ENCODE measurements around the gene ILF2. TPM values are rescaled to one million over a fixed set of nuclear protein-coding genes. Genes with fewer than 3 reads are reported as not detected.

Gene ILF2
- total and polyA plus RNA-seq, 2 experiments from 2014 or later = 200 to 276 TPM

DNA sequence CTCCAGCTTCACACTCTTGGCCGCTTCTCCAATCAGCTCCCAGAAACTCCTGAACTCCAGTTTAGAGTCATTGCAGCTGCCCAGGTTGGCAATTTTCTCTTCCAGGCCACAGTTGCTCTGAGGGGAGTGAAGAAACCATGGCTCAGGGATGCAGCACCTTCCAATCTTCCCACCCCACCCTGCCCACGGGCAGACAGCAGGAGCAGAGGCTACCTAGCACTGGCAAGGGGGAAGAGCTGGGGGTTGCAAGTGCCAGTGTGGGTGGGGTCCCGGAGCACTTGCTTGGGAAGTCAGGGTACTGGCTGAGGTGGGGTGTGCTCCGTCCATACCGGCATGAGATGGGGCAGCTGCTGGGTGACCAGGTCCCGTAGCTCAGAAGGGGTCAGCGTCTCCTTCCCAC is 55.9 kb downstream of the ILF2 start:
- no peaks in the 10 kb centered on the region for H3K27me3 ChIP-seq
- TF ChIP-seq, protein P1, sequence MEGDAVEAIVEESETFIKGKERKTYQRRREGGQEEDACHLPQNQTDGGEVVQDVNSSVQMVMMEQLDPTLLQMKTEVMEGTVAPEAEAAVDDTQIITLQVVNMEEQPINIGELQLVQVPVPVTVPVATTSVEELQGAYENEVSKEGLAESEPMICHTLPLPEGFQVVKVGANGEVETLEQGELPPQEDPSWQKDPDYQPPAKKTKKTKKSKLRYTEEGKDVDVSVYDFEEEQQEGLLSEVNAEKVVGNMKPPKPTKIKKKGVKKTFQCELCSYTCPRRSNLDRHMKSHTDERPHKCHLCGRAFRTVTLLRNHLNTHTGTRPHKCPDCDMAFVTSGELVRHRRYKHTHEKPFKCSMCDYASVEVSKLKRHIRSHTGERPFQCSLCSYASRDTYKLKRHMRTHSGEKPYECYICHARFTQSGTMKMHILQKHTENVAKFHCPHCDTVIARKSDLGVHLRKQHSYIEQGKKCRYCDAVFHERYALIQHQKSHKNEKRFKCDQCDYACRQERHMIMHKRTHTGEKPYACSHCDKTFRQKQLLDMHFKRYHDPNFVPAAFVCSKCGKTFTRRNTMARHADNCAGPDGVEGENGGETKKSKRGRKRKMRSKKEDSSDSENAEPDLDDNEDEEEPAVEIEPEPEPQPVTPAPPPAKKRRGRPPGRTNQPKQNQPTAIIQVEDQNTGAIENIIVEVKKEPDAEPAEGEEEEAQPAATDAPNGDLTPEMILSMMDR (IDR thresholded peaks at IDR 0.05; ENCODE audit: low read depth, low read length) = no peak
- H3K36me3 ChIP-seq = no peaks in the 10 kb centered on the region
- H3K9me3 ChIP-seq (ENCODE audit: low read depth) = no peaks in the 10 kb centered on the region
- peaks cover 21% of the 10 kb centered on the region for H3K4me1 ChIP-seq (ENCODE audit: low read depth)
- no peak overlapping the region for H3K4me3 ChIP-seq
- DNase-seq (ENCODE audit: low read depth in 1 of 2, low spot score in 1 of 2) = no peak
- H3K27ac ChIP-seq = no peak overlapping the region

- Histone ChIP-seq H3K9me3 (ENCODE audit: low read depth) (no peaks in the 10 kb centered on the region), H3K4me1 (ENCODE audit: low read depth) (peaks cover 27% of the 10 kb centered on the region), H3K27me3 (no peaks in the 10 kb centered on the region), H3K27ac (no peak overlapping the region), H3K36me3 (no peaks in the 10 kb centered on the region), H3K4me3 (no peak overlapping the region)
- TF ChIP-seq, protein P1 (IDR thresholded peaks at IDR 0.05; ENCODE audit: low read depth, low read length) = peak; percentile 20
- DNase-seq (ENCODE audit: low read depth in 1 of 2, low spot score in 1 of 2) = no peak
Observed at GRCh38 chr1:153614189-153614900, 56.4 kb downstream of the ILF2 start.

DNA sequence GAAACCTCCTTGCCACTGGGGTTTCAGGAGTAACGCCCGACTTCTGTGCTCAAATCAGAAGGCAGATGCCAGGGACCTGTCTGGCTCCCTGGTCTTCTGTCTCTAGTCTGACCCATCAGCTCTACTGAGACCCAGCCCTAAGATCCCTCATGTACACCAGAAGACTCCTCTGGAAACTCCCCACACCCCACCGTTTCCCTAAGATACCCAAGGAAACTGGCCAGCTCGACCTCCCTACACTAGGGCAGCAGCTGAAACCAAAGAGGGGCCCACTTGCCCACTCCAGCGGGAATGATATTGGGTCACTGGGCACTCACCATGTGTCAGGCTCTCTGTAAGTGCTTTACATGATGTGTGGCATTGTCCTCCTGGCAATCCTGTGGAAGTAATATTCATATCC is 57.4 kb downstream of the ILF2 start:
- H3K4me3 ChIP-seq = no peak overlapping the region
- H3K4me1 ChIP-seq (ENCODE audit: low read depth) = peaks cover 33% of the 10 kb centered on the region
- no peaks in the 10 kb centered on the region for H3K27me3 ChIP-seq

DNA sequence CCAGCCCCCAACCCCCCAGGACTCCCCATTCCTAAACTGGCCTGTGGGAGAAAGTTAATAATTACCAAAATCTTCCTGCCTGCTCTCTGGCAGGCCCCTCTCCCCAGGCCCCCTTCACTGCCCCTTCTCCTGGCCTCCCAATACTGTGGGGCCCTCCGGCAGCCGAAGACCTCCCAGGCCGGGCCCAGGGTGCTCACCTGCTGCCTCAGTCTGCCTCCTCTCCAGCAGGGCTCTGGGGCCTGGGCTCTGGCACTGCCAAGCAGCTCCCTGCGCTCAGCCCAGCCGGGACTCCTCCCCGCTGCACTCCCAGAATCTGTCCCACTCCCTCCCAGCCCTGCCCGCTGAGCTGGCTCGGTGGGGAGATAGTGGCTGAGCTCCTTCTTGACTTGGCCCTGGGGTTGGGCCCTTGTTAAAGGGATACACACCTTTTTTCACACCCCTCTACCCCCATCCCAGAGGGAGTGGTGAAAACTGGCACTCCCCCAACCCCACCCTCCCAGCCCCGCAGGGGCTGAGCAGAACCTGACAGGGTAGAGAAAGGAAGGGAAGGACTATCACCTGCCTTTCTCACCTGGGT is 58.0 kb downstream of the ILF2 start, which contains the start of gene S100A16:
Gene S100A16, minus strand, starts transcription at position 383 of the 577 bp plus-strand sequence. CDS start 4,986 bp downstream, outside the sequence.
- Histone ChIP-seq H3K27ac (peak within 1 kb of the TSS; percentile 70), H3K27me3 (no peaks in the 10 kb centered on the region), H3K4me3 (peak within 1 kb of the TSS; percentile 50), H3K36me3 (no peaks in the 10 kb centered on the region), H3K9me3 (ENCODE audit: low read depth) (no peaks in the 10 kb centered on the region), H3K4me1 (ENCODE audit: low read depth) (peaks cover 33% of the 10 kb centered on the region)
- TF ChIP-seq, protein P1 (IDR thresholded peaks at IDR 0.05; ENCODE audit: low read depth, low read length) = no peak
- DNase-seq (ENCODE audit: low read depth in 1 of 2, low spot score in 1 of 2) = peak; percentile 71 to 75

More for the DNA sequence above, 57.4 kb downstream of the ILF2 start:
- TF ChIP-seq, protein P1 (IDR thresholded peaks at IDR 0.05; ENCODE audit: low read depth, low read length) = no peak
- H3K9me3 ChIP-seq (ENCODE audit: low read depth) = no peaks in the 10 kb centered on the region
- no peaks in the 10 kb centered on the region for H3K36me3 ChIP-seq
- DNase-seq (ENCODE audit: low read depth in 1 of 2, low spot score in 1 of 2) = no peak
- no peak overlapping the region for H3K27ac ChIP-seq

- Histone ChIP-seq H3K27me3 (no peaks in the 10 kb centered on the region), H3K27ac (peak overlapping the region; percentile 70), H3K36me3 (no peaks in the 10 kb centered on the region), H3K9me3 (ENCODE audit: low read depth) (no peaks in the 10 kb centered on the region), H3K4me1 (ENCODE audit: low read depth) (peaks cover 33% of the 10 kb centered on the region), H3K4me3 (peak overlapping the region; percentile 50)
- TF ChIP-seq, protein P1 (IDR thresholded peaks at IDR 0.05; ENCODE audit: low read depth, low read length) = no peak
- DNase-seq (ENCODE audit: low read depth in 1 of 2, low spot score in 1 of 2) = no peak
Observed at GRCh38 chr1:153612111-153612754, 58.6 kb downstream of the ILF2 start.

Other genes with a start within 250 kb of the ILF2 start
- not detected in 2 replicates for gene S100A7, start 210.3 kb downstream of the ILF2 start, total RNA-seq
- not detected in 2 replicates for gene S100A7, start 210.3 kb downstream of the ILF2 start, polyA plus RNA-seq
- gene S100A6, start 135.0 kb downstream of the ILF2 start, total RNA-seq = 13.7 and 23.1 TPM in 2 replicates
- 40.7 and 54.7 TPM in 2 replicates for gene S100A6, start 135.0 kb downstream of the ILF2 start, polyA plus RNA-seq
- gene S100A5, start 130.1 kb downstream of the ILF2 start, total RNA-seq = not detected in 2 replicates
- 0.31 and 0.52 TPM in 2 replicates for gene S100A5, start 130.1 kb downstream of the ILF2 start, polyA plus RNA-seq
- 74.1 and 89.4 TPM in 2 replicates for gene S100A4, start 125.2 kb downstream of the ILF2 start, total RNA-seq
- gene S100A4, start 125.2 kb downstream of the ILF2 start, polyA plus RNA-seq = 129 and 133 TPM in 2 replicates
- gene S100A3, start 121.7 kb downstream of the ILF2 start, total RNA-seq = 1.8 TPM in 1 of 2 replicates, not detected in the other
- 0.42 and 0.86 TPM in 2 replicates for gene S100A3, start 121.7 kb downstream of the ILF2 start, polyA plus RNA-seq
- 0.35 TPM in 1 of 2 replicates, not detected in the other for gene S100A2, start 105.1 kb downstream of the ILF2 start, total RNA-seq
- gene S100A2, start 105.1 kb downstream of the ILF2 start, polyA plus RNA-seq = 2.3 and 3.7 TPM in 2 replicates
- 59.7 and 76.6 TPM in 2 replicates for gene S100A16, start 57.9 kb downstream of the ILF2 start, total RNA-seq
- 110 and 120 TPM in 2 replicates for gene S100A16, start 57.9 kb downstream of the ILF2 start, polyA plus RNA-seq
- gene S100A14, start 54.7 kb downstream of the ILF2 start, total RNA-seq = 0.51 TPM in 1 of 2 replicates, not detected in the other
- gene S100A14, start 54.7 kb downstream of the ILF2 start, polyA plus RNA-seq = 0.70 and 1.9 TPM in 2 replicates
- 98.4 and 101 TPM in 2 replicates for gene S100A13, start 43.5 kb downstream of the ILF2 start, total RNA-seq
- gene S100A13, start 43.5 kb downstream of the ILF2 start, polyA plus RNA-seq = 192 and 250 TPM in 2 replicates
- 2.2 and 7.6 TPM in 2 replicates for gene S100A1, start 42.6 kb downstream of the ILF2 start, total RNA-seq
- gene S100A1, start 42.6 kb downstream of the ILF2 start, polyA plus RNA-seq = 0.42 TPM in 1 of 2 replicates, not detected in the other
- 71.0 and 78.0 TPM in 2 replicates for gene CHTOP, start 36.9 kb downstream of the ILF2 start, total RNA-seq
- gene CHTOP, start 36.9 kb downstream of the ILF2 start, polyA plus RNA-seq = 94.3 and 104 TPM in 2 replicates
- 56.1 and 83.4 TPM in 2 replicates for gene SNAPIN, start 12.3 kb downstream of the ILF2 start, total RNA-seq
- gene SNAPIN, start 12.3 kb downstream of the ILF2 start, polyA plus RNA-seq = 113 and 115 TPM in 2 replicates
- 1.1 and 1.4 TPM in 2 replicates for gene NPR1, start 7.7 kb upstream of the ILF2 start, total RNA-seq
- 1.7 and 3.9 TPM in 2 replicates for gene NPR1, start 7.7 kb upstream of the ILF2 start, polyA plus RNA-seq
- gene INTS3, start 57.1 kb upstream of the ILF2 start, total RNA-seq = 45.4 and 73.5 TPM in 2 replicates
- 39.7 and 60.5 TPM in 2 replicates for gene INTS3, start 57.1 kb upstream of the ILF2 start, polyA plus RNA-seq
- 20.7 and 27.7 TPM in 2 replicates for gene SLC27A3, start 104.4 kb upstream of the ILF2 start, total RNA-seq
- gene SLC27A3, start 104.4 kb upstream of the ILF2 start, polyA plus RNA-seq = 30.6 and 46.7 TPM in 2 replicates